Measurements from ENCODE around the gene HOXB3.

The HOXB3 gene

GRCh38 chr17:48619826-48620449 lies 29.9 kb upstream of the HOXB3 start:
- H3K36me3 Mint-ChIP-seq, result peaks cover 1% of the 10 kb centered on the region
- H3K9me3 Mint-ChIP-seq, result peaks cover 1% of the 10 kb centered on the region
- H3K27ac Mint-ChIP-seq, result peak overlapping the region; percentile 45
- ATAC-seq (ENCODE audit: low read depth) (no peak), DNase-seq (ENCODE audit: low spot score in 2 of 2) (no peak)
- H3K4me1 Mint-ChIP-seq, result peaks cover 7% of the 10 kb centered on the region
- no peak overlapping the region for H3K4me3 Mint-ChIP-seq
- peaks cover 44% of the 10 kb centered on the region for H3K27me3 Mint-ChIP-seq

- Mint-ChIP-seq H3K4me3 (no peak overlapping the region), H3K36me3 (peaks cover 2% of the 10 kb centered on the region), H3K9me3 (peaks cover 2% of the 10 kb centered on the region), H3K27ac (peak overlapping the region; percentile 40), H3K4me1 (peaks cover 11% of the 10 kb centered on the region), H3K27me3 (peaks cover 44% of the 10 kb centered on the region)
- ATAC-seq (ENCODE audit: low read depth), result peak; percentile 67
- peak; percentile 86 to 92 for DNase-seq (ENCODE audit: low spot score in 2 of 2)
Observed at GRCh38 chr17:48618256-48618896, 28.3 kb upstream of the HOXB3 start.

DNA sequence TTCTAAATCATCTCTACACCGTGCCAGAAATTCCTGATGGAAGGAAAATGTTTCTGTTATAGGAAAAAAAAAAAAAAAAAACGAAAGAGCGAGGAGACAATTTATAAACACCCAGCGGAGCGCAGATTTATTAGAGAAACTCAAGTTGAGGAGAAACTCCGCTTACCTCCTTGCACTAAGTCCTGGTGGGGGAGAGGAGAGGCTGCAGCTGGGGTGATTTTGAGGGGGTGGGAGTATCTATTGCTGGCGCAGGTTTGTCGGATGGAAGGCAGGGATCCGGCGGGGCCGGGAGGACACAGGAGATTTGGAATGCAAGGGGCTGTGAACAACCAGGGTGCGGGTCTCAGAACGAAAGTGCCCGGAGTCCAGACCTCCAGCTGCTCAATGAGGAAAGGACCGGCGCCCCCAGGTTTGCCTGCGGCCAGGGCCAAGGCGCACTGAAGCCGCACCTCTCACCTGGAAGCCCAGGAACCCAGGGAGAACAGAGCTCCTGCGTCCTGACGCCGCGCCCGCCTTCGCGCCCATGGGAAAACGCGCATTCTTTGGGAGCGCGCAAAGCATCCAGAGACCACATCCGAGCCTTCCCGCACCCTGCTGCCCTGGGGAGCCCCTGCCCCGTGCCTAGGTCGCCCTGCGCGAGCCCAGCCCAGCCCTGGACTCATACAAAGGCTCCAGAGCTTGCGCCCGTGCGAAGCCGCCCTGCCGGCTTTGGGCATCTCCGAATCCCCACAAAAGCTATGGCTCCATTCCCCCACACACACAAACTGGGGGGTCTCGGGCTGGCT lies 27.6 kb upstream of the HOXB3 start:
- H3K27ac Mint-ChIP-seq, result no peak overlapping the region
- peaks cover 2% of the 10 kb centered on the region for H3K9me3 Mint-ChIP-seq
- H3K4me3 Mint-ChIP-seq, result no peak overlapping the region
- ATAC-seq (ENCODE audit: low read depth) (no peak), DNase-seq (ENCODE audit: low spot score in 2 of 2) (no peak)
- H3K36me3 Mint-ChIP-seq, result peaks cover 2% of the 10 kb centered on the region
- H3K4me1 Mint-ChIP-seq, result peaks cover 15% of the 10 kb centered on the region
- peaks cover 42% of the 10 kb centered on the region for H3K27me3 Mint-ChIP-seq

GRCh38 chr17:48616717-48617470 lies 26.9 kb upstream of the HOXB3 start:
- ATAC-seq (ENCODE audit: low read depth), result no peak
- DNase-seq (ENCODE audit: low spot score in 2 of 2), result no peak
- Mint-ChIP-seq H3K4me3 (no peak overlapping the region), H3K36me3 (peaks cover 2% of the 10 kb centered on the region), H3K9me3 (peaks cover 2% of the 10 kb centered on the region), H3K27me3 (peaks cover 39% of the 10 kb centered on the region), H3K4me1 (peaks cover 19% of the 10 kb centered on the region), H3K27ac (no peak overlapping the region)

DNA sequence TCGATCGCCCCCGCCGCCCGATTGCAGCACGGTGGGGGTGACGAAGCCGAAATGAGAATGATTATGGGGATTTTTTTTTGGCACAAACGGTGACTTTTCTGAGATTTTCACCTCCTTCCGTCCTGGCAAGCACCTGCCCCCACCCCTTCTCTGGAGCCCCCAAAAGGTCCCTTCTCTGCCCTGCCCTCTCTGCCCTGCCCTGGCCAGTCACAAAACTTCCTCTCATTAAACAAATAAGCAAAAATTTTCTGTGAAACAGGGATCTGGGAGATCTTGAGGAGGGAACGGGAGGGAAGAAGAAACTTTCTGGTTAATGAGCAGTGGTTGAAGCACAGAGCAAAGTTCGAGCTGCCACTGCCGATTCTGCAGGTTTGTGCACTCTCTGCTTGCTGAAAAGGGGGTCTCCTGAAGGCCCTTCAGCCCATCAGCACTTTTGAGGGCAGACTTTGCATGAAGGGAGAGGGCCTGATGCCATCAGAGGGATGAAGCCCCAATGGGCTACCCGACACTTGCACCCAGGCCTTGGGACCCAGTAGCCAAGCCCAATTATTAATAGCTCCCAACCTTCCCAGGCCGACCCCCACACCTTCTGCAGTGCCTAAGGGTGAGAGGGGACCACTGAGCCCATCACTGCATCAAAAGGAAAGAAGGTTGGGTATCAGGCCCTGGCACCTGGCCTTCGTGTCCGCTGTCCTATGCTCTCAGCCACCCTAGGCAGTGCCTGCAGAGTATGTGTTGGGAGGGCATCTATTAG lies 26.1 kb upstream of the HOXB3 start:
- DNase-seq (ENCODE audit: low spot score in 2 of 2) (no peak), ATAC-seq (ENCODE audit: low read depth) (no peak)
- Mint-ChIP-seq H3K4me1 (peaks cover 25% of the 10 kb centered on the region), H3K27me3 (peaks cover 40% of the 10 kb centered on the region), H3K4me3 (no peak overlapping the region), H3K9me3 (peaks cover 2% of the 10 kb centered on the region), H3K27ac (peak overlapping the region; percentile 92), H3K36me3 (peaks cover 2% of the 10 kb centered on the region)

- H3K4me3 Mint-ChIP-seq, result no peak within 1 kb of the TSS
- H3K4me1 Mint-ChIP-seq, result peaks cover 25% of the 10 kb centered on the region
- peaks cover 37% of the 10 kb centered on the region for H3K27me3 Mint-ChIP-seq
- H3K36me3 Mint-ChIP-seq, result peaks cover 2% of the 10 kb centered on the region
- DNase-seq (ENCODE audit: low spot score in 2 of 2) (no peak), ATAC-seq (ENCODE audit: low read depth) (no peak)
- peaks cover 2% of the 10 kb centered on the region for H3K9me3 Mint-ChIP-seq
- H3K27ac Mint-ChIP-seq, result peak within 1 kb of the TSS; percentile 92
Observed at GRCh38 chr17:48615047-48615962, 25.3 kb upstream of the HOXB3 start, which contains the start of gene HOXB8. TSS of gene HOXB8 (minus strand) at chr17:48615292. CDS start at chr17:48614704, 588 bp downstream.

DNA sequence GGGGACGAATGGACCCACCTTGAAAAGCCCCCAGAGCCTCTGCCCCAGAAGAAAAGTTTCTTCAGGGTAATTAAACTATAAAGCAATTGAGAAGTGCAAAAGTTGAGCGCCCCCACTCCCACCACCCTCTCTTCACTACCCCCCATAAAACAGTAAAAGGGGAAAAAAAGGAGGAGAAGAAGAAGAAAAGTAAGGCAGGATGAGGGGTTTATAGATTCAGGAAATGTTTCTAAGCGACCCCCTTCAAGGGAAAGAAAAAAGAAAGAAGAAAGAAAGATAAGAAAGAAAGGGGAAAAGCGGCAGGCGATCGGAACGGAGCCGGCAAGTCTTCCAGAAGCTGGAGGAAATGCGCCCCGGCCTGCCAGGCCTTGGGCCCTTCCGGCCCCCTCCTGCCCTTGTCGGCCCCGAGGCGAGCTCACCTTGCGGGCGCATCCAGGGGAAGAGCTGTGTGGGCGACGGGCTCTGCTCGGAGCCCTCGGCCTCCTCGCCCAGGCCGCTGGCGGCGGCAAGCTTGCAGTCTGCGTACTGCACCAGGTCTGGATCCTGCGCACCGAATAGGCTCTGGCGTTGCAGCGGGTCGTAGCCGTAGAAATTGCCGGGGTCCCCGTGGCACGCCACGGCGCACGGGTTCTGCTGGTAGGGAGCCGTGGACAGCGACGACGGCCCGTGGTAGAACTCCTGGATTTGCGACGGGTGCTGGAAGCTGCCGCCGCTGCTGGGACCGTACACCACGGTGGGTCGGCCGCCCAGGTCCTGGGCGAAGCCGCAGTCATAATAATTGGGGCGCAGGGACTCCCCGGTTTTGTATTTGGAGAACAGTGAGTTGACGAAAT lies 24.0 kb upstream of the HOXB3 start:
- Mint-ChIP-seq H3K4me1 (peaks cover 25% of the 10 kb centered on the region), H3K9me3 (peaks cover 2% of the 10 kb centered on the region), H3K27me3 (peaks cover 37% of the 10 kb centered on the region), H3K36me3 (peaks cover 2% of the 10 kb centered on the region), H3K27ac (peak overlapping the region; percentile 72), H3K4me3 (peak overlapping the region; percentile 38)
- no peak for ATAC-seq (ENCODE audit: low read depth)
- DNase-seq (ENCODE audit: low spot score in 2 of 2), result no peak

GRCh38 chr17:48612854-48613691 lies 23.0 kb upstream of the HOXB3 start:
- H3K4me1 Mint-ChIP-seq, result peaks cover 22% of the 10 kb centered on the region
- peaks cover 2% of the 10 kb centered on the region for H3K9me3 Mint-ChIP-seq
- H3K36me3 Mint-ChIP-seq, result peaks cover 2% of the 10 kb centered on the region
- no peak for DNase-seq (ENCODE audit: low spot score in 2 of 2)
- ATAC-seq (ENCODE audit: low read depth), result peak; percentile 49
- H3K27ac Mint-ChIP-seq, result peak overlapping the region; percentile 87
- H3K27me3 Mint-ChIP-seq, result peaks cover 31% of the 10 kb centered on the region
- H3K4me3 Mint-ChIP-seq, result peak overlapping the region; percentile 85

DNA sequence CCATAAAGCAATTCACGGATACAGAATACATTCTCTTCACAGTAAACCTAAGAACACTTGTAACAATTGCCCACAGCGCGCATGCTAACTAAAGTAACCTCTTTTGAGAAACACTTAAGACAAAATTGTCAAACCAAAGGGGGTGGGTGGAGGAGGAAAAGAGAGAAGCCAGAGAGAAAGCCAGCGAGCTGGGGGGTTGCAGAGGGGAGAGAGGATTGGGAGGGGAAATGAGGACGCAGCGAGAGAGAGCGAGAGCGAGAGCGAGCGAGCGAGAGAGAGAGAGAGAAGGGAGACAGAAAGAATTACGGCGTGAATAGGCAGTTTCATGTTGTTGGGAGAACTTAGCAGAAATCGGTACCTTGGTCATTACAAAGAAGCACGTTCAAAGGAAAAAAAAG lies 22.4 kb upstream of the HOXB3 start:
- DNase-seq (ENCODE audit: low spot score in 2 of 2) (no peak), ATAC-seq (ENCODE audit: low read depth) (no peak)
- H3K27me3 Mint-ChIP-seq, result peaks cover 32% of the 10 kb centered on the region
- H3K9me3 Mint-ChIP-seq, result peaks cover 2% of the 10 kb centered on the region
- peak overlapping the region; percentile 87 for H3K27ac Mint-ChIP-seq
- peak overlapping the region; percentile 77 for H3K4me3 Mint-ChIP-seq
- peaks cover 22% of the 10 kb centered on the region for H3K4me1 Mint-ChIP-seq
- H3K36me3 Mint-ChIP-seq, result peaks cover 2% of the 10 kb centered on the region

- Mint-ChIP-seq H3K4me1 (peaks cover 19% of the 10 kb centered on the region), H3K27me3 (peaks cover 29% of the 10 kb centered on the region), H3K9me3 (peaks cover 2% of the 10 kb centered on the region), H3K27ac (peak overlapping the region; percentile 87), H3K4me3 (peak overlapping the region; percentile 89), H3K36me3 (peaks cover 2% of the 10 kb centered on the region)
- no peak for ATAC-seq (ENCODE audit: low read depth)
- DNase-seq (ENCODE audit: low spot score in 2 of 2), result no peak
Observed at GRCh38 chr17:48611681-48612455, 21.8 kb upstream of the HOXB3 start.

DNA sequence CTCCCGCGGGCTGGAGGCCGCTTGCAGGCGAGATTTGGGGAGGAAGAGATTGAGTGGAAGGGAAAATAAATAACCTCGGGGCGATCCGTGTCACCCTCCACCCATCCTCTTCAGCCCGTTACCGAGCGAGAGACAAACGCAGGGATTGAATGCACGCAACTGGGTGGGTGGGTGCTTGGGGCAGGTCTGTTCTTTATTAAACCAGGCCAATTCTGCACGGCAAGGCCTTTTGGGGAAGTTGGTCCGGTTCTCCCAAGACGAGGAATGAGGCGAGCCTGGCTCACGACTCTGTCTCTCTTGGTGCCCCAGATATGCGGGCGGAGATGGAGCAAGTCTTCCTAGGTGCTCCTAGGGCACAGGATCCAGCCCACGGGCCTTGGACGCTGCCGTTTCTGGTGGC lies 21.2 kb upstream of the HOXB3 start:
- H3K36me3 Mint-ChIP-seq, result peaks cover 2% of the 10 kb centered on the region
- DNase-seq (ENCODE audit: low spot score in 2 of 2), result no peak
- H3K4me3 Mint-ChIP-seq, result peak overlapping the region; percentile 89
- peak overlapping the region; percentile 74 for H3K27ac Mint-ChIP-seq
- H3K27me3 Mint-ChIP-seq, result peaks cover 33% of the 10 kb centered on the region
- peak; percentile 8 for ATAC-seq (ENCODE audit: low read depth)
- peaks cover 2% of the 10 kb centered on the region for H3K9me3 Mint-ChIP-seq
- H3K4me1 Mint-ChIP-seq, result peaks cover 19% of the 10 kb centered on the region

Data from memory B cell (primary cell).